Muscle of leg (tissue), 11 donors: Measurements from ENCODE around the gene TGFBR2. TPM values are rescaled to one million over a fixed set of nuclear protein-coding genes. Genes with fewer than 3 reads are reported as not detected.
"Not testable (repeated sequence)": the region's sequence is repeated elsewhere in the genome, so short reads cannot be mapped to it uniquely, and the experiment has no call there.

Experiments
- DNase-seq: peaks from one replicate; pipeline ENCODE4 v3.0.0; 2013
- H3K27ac ChIP-seq: one replicate; pipeline ENCODE4 v1.5.1; 2013; ENCODE audit warnings: mild to moderate bottlenecking, low read length, control low read depth
- H3K27me3 ChIP-seq: one replicate; pipeline ENCODE4 v1.6.1; 2013; ENCODE audit warnings: low read length; ENCODE audit not compliant: control insufficient read depth, insufficient read depth
- H3K36me3 ChIP-seq: one replicate; pipeline ENCODE4 v1.6.1; 2013; ENCODE audit warnings: low read length; ENCODE audit not compliant: control insufficient read depth, insufficient read depth
- H3K4me1 ChIP-seq: one replicate; pipeline ENCODE4 v1.6.1; 2013; ENCODE audit warnings: low read length; ENCODE audit not compliant: control insufficient read depth, insufficient read depth
- H3K4me3 ChIP-seq: one replicate; pipeline ENCODE4 v1.5.1; 2013; ENCODE audit warnings: low read length, control low read depth
- H3K9me3 ChIP-seq: replicated peaks from 2 replicates; pipeline ENCODE4 v1.6.1; 2013; ENCODE audit warnings: low read depth, low read length; ENCODE audit not compliant: control insufficient read depth
- WGBS: methylation state at CpG from one replicate; pipeline ENCODE4 v1.1.5; 2013; ENCODE audit warnings: missing lambda C conversion rate; ENCODE audit not compliant: insufficient coverage; 5-methylcytosine and 5-hydroxymethylcytosine counted together
- polyA plus RNA-seq, 8 donors: library from polyadenylated mRNA; unstranded; fragments of 120-200 nt; gene quantifications; one replicate each; pipeline versions ENCODE4 v1.2.1 to v1.2.3, GENCODE V29; 2013; ENCODE audit warnings: inconsistent platforms in 1 of 8, low replicate concordance in 1 of 8; ENCODE audit not compliant: insufficient read length in 8 of 8, insufficient read depth in 1 of 8
- total RNA-seq: library from RNA; stranded (reverse); fragments of 120-200 nt; gene quantifications from one replicate; pipeline ENCODE4 v1.2.4, GENCODE V29; 2013

Gene TGFBR2
- total and polyA plus RNA-seq, 9 donors = 47.7 to 110 (median 68.6) TPM

- H3K27ac ChIP-seq = no peak overlapping the region
- H3K4me3 ChIP-seq = no peak overlapping the region
- H3K9me3 ChIP-seq = no peaks in the 10 kb centered on the region
- no CpG with 5 or more reads among the region's 5 CpGs for WGBS
- no peaks in the 10 kb centered on the region for H3K4me1 ChIP-seq
- H3K36me3 ChIP-seq = no peaks in the 10 kb centered on the region
- no peak for DNase-seq
- no peaks in the 10 kb centered on the region for H3K27me3 ChIP-seq
Measured at GRCh38 chr3:30617069-30617468, 10.7 kb downstream of the TGFBR2 start.

- DNase-seq = no peak
- Histone ChIP-seq H3K9me3 (no peaks in the 10 kb centered on the region), H3K4me1 (no peaks in the 10 kb centered on the region), H3K4me3 (no peak overlapping the region), H3K27ac (no peak overlapping the region), H3K27me3 (no peaks in the 10 kb centered on the region), H3K36me3 (no peaks in the 10 kb centered on the region)
- WGBS = no CpG with 5 or more reads among the region's 2 CpGs
Measured at GRCh38 chr3:30617653-30618052, 11.3 kb downstream of the TGFBR2 start.

DNA sequence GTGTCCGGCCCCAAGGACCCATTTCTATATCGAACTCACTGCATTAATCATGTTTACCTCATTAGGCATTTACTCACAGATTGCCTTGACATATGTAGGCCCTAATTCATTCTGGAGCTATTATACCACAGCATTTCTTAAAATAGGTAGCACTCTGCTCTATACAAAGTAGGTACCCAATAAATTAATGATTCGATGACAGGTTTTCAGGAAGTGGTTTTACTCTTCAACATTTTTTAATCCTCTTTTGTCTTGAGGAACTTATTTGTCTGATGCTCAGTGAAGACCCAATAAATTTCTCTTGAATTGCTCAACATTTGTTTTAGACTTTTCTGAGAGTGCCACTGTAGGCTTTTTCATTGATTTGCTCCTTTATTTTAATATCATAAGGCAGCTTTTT is 12.1 kb downstream of the TGFBR2 start:
- Histone ChIP-seq H3K27me3 (no peaks in the 10 kb centered on the region), H3K27ac (no peak overlapping the region), H3K4me3 (no peak overlapping the region), H3K36me3 (no peaks in the 10 kb centered on the region), H3K9me3 (no peaks in the 10 kb centered on the region), H3K4me1 (no peaks in the 10 kb centered on the region)
- WGBS = 100% methylated on average over 2 of the region's 3 CpGs
- no peak for DNase-seq

DNA sequence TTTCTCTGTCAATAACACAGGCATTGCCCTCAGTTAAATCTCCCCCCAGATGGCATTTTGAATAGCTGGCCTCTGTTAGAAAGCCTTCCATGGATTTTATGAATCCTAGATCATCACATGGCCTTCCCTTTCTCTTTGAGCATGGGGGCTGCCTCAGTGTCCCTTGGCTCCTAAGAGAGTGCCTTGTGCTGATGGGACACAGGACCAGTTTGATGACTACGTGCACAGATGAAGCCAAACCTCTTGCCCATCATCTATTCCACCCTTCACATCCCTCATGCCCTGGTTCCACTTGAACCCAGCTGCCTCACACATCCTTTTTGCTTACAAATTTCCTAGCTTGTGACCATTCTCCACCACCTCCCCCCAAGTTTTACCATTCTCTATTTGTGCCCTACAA is 12.9 kb downstream of the TGFBR2 start:
- no peaks in the 10 kb centered on the region for H3K4me1 ChIP-seq
- 100% methylated on average over 1 of the region's 1 CpG for WGBS
- no peaks in the 10 kb centered on the region for H3K9me3 ChIP-seq
- no peak overlapping the region for H3K27ac ChIP-seq
- H3K36me3 ChIP-seq = no peaks in the 10 kb centered on the region
- no peak for DNase-seq
- no peak overlapping the region for H3K4me3 ChIP-seq
- no peaks in the 10 kb centered on the region for H3K27me3 ChIP-seq

DNA sequence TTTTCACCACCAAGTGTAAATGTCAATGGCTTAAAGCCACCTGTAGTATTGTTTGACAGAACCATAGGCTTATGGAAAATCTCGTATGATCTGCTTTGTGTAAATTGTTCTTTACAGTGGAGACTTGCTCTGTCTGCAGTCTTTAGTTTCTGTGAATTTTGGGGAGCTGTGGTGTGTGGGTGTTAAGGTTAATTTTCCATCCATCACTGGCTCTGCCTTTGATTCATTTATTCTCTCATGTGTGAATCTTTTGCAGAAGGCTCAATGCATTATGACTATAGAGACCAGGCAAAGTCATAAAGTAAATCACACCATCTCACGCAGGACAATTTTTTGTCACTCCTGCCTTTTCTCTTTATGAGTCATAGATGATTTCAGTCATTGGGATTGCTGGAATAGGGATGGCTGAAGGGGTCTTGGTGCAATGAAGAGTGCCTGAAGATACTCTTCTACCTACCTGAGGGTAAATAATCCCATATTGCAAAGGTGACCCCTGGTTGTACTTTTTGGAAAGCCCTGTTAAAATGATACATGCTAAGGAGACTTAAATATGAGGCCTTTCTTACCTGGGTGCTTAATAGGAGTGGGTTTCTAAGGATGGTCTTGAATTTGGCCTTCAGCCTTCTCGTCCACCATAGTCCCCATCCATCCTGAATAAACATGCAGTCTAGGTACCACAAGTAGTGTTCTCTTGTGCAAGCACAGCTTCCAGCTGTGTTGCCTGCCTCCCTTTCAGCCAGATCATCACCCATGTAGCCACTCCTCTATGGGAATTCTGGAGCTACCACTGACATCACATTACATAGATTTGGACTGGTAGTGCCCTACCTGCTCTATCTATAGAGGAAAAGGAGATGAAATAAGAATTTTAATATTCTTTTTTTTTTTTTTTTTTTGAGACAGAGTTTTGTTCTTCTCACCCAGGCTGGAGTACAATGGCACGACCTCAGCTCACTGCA is 14.3 kb downstream of the TGFBR2 start:
- no peak for DNase-seq
- WGBS = no CpG with 5 or more reads among the region's 4 CpGs
- H3K4me1 ChIP-seq = no peaks in the 10 kb centered on the region
- no peaks in the 10 kb centered on the region for H3K36me3 ChIP-seq
- H3K27me3 ChIP-seq = no peaks in the 10 kb centered on the region
- no peak overlapping the region for H3K4me3 ChIP-seq
- H3K9me3 ChIP-seq = no peaks in the 10 kb centered on the region
- no peak overlapping the region for H3K27ac ChIP-seq

DNA sequence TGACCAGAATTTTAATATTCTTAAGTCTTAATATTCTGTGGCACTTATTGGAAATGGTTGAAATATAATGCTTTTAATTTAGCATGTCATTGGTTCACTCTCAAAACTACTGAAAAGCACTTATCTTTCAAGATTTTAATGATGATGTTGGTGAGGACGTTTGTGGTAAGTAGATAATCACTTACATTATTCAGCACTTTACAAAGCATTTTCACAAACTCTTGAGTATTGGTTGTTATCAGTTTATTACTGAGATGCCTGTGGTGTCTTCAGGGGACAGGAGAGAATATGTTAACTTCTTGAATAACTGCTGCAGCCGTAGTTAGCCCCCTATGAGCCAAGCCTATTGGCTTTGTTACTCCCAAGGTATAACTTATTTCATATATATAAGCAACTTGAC is 15.2 kb downstream of the TGFBR2 start:
- H3K4me1 ChIP-seq = no peaks in the 10 kb centered on the region
- no peak overlapping the region for H3K27ac ChIP-seq
- H3K9me3 ChIP-seq = no peaks in the 10 kb centered on the region
- DNase-seq = no peak
- no peak overlapping the region for H3K4me3 ChIP-seq
- peaks cover 6% of the 10 kb centered on the region for H3K36me3 ChIP-seq
- H3K27me3 ChIP-seq = no peaks in the 10 kb centered on the region
- no CpG with 5 or more reads among the region's 2 CpGs for WGBS

DNA sequence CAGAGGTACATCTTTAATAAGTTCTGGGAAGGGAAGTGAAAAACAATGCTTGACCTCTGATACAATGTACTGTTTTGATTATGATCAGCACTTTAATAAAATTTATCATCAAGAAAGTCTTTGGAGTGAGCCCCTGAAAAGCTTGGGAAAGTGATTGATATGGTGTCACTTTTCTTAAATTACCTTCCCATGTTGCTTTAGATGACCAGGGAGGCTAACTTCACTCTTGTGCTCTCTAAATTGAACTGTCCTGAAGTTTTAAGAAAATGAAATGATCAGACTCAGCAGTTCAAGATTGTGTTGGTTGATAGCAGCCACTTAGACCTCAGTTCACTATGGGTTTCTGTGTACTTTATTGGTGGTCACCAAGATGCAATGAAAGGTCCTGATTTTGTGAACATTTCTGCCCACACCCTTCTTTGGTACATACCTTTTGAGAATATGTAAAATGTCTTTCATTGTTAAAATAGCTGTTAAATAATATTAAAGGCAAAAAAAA is 15.7 kb downstream of the TGFBR2 start:
- Histone ChIP-seq H3K27ac (no peak overlapping the region), H3K27me3 (no peaks in the 10 kb centered on the region), H3K4me1 (no peaks in the 10 kb centered on the region), H3K9me3 (no peaks in the 10 kb centered on the region), H3K36me3 (peaks cover 11% of the 10 kb centered on the region), H3K4me3 (no peak overlapping the region)
- DNase-seq = no peak

DNA sequence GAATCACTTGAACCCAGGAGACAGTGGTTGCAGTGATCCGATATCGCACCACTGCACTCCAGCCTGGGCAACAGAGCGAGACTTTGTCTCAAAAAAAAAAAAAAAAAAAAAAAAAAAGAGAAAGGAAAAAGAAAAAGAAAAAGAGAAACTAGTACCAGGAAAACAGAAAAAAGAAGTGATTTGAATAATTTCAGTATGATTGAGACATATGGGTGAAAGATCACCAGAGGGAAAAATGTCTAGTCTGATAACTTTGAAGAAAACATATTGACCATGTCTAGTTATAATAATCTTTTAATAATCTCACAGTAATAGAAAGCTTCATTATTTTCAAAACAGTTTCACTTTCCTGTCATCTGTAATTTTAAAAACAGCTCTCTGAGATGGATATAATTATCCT is 16.4 kb downstream of the TGFBR2 start:
- WGBS = 20% methylated on average over 1 of the region's 3 CpGs
- DNase-seq = no peak
- Histone ChIP-seq H3K4me1 (no peaks in the 10 kb centered on the region), H3K36me3 (peaks cover 11% of the 10 kb centered on the region), H3K4me3 (no peak overlapping the region), H3K27ac (no peak overlapping the region), H3K27me3 (no peaks in the 10 kb centered on the region), H3K9me3 (no peaks in the 10 kb centered on the region)

- Histone ChIP-seq H3K9me3 (no peaks in the 10 kb centered on the region), H3K4me3 (no peak overlapping the region), H3K36me3 (peaks cover 11% of the 10 kb centered on the region), H3K4me1 (no peaks in the 10 kb centered on the region), H3K27me3 (no peaks in the 10 kb centered on the region), H3K27ac (no peak overlapping the region)
- no CpG with 5 or more reads among the region's 5 CpGs for WGBS
- DNase-seq = no peak
Measured at GRCh38 chr3:30623351-30623750, 16.9 kb downstream of the TGFBR2 start.

GRCh38 chr3:30624480-30624879 is 18.1 kb downstream of the TGFBR2 start:
- not testable (repeated sequence) for DNase-seq, H3K27ac ChIP-seq

More at GRCh38 chr3:30624480-30624879, 18.1 kb downstream of the TGFBR2 start:
- H3K4me3 ChIP-seq, H3K9me3 ChIP-seq, H3K4me1 ChIP-seq, H3K27me3 ChIP-seq: not testable (repeated sequence)
- H3K36me3 ChIP-seq = peaks cover 11% of the 10 kb centered on the region
- WGBS = 100% methylated on average over 2 of the region's 6 CpGs
